Measurements from ENCODE around the gene EIF5A. TPM values are rescaled to one million over a fixed set of nuclear protein-coding genes. Genes with fewer than 3 reads are reported as not detected.

EIF5A gene
- total and polyA plus RNA-seq, 2 of the 8 experiments (the other 6 are each of a cell fraction or from before 2014, with no cell fraction given) = 717 to 1,172 TPM

DNA sequence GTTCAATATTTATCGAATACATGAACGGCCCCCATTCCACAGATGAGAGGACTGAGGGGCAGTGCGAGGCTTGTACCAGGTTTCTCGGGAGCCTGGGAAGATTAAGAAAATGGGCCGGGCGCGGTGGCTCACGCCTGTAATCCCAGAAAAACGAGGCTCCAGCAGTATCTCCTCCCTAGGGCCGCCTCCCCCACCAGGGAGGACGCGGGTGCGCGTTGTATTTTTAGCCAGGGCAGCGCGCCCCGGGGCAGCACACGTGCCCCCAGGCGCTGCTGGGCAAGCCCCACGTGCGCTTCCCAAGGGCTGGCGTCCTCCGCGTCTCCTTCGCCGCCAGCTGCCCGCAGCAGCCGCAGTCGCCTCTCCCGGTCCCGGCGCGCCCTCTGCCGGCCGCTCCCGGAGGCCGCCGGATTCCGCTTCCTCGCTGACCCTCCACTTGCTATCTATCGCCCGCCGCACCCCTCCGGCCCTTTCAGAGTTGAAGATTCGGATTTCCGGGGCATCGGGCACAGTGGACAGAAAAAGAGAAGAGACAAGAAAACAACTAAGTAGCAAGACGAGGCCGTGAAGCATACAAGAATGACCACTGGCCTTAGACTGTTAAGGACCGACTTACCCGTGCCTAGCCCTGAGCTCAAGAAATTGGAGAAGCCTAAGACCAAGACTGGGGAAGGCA lies 11.1 kb upstream of the EIF5A start (continued):
- peak in 1 of 2 experiments; percentile 83; a peak in 2 of 3 replicates for TF ChIP-seq EP300 (IDR thresholded peaks at IDR 0.05; ENCODE audit: borderline replicate concordance in 1 of 2, low read depth in 2 of 2, low read length in 2 of 2)
- TF ChIP-seq EZH2 (IDR thresholded peaks at IDR 0.05; ENCODE audit: low read depth, low read length, severe bottlenecking) = no peak
- TF ChIP-seq TEAD4 (IDR thresholded peaks at IDR 0.05; ENCODE audit: low read depth, low read length) = peak; percentile 76
- no peak for TF ChIP-seq BRCA1 (IDR thresholded peaks at IDR 0.05; ENCODE audit: low read depth, low read length)
- TF ChIP-seq SP1 (IDR thresholded peaks at IDR 0.05; ENCODE audit: low read depth, low read length) = peak; percentile 28; the same call in 1 of the 2 replicates
- TF ChIP-seq GTF2F1 (IDR thresholded peaks at IDR 0.05; ENCODE audit: borderline replicate concordance, low read depth, low read length) = no peak
- TF ChIP-seq EGR1 (IDR thresholded peaks at IDR 0.05; ENCODE audit: borderline replicate concordance, low read depth, low read length) = 0 out of 2 replicates have a peak, but pooled peaks have one; percentile 20
- TF ChIP-seq FOSL1 (IDR thresholded peaks at IDR 0.05; ENCODE audit: insufficient read depth, low read depth, low read length) = no peak
- TF ChIP-seq SP4 (IDR thresholded peaks at IDR 0.05; ENCODE audit: low read length) = peak; percentile 59; the same call in 1 of the 2 replicates
- peak; percentile 67; the same call in 1 of the 2 replicates for TF ChIP-seq YY1 (IDR thresholded peaks at IDR 0.05; ENCODE audit: low read depth, low read length)
- peak; percentile 70; the same call in 1 of the 2 replicates for TF ChIP-seq TCF12 (IDR thresholded peaks at IDR 0.05; ENCODE audit: low read depth, low read length)
- 0 out of 2 replicates have a peak, but pooled peaks have one; percentile 36 for TF ChIP-seq CHD1 (IDR thresholded peaks at IDR 0.05; ENCODE audit: low read depth, low read length)
- no peak for TF ChIP-seq ZNF274 (IDR thresholded peaks at IDR 0.05; ENCODE audit: borderline replicate concordance, extremely low read depth, low read length)
- no peak for TF ChIP-seq RBBP5 (IDR thresholded peaks at IDR 0.05; ENCODE audit: borderline replicate concordance, low read depth, low read length)
- TF ChIP-seq, protein P1, sequence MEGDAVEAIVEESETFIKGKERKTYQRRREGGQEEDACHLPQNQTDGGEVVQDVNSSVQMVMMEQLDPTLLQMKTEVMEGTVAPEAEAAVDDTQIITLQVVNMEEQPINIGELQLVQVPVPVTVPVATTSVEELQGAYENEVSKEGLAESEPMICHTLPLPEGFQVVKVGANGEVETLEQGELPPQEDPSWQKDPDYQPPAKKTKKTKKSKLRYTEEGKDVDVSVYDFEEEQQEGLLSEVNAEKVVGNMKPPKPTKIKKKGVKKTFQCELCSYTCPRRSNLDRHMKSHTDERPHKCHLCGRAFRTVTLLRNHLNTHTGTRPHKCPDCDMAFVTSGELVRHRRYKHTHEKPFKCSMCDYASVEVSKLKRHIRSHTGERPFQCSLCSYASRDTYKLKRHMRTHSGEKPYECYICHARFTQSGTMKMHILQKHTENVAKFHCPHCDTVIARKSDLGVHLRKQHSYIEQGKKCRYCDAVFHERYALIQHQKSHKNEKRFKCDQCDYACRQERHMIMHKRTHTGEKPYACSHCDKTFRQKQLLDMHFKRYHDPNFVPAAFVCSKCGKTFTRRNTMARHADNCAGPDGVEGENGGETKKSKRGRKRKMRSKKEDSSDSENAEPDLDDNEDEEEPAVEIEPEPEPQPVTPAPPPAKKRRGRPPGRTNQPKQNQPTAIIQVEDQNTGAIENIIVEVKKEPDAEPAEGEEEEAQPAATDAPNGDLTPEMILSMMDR (IDR thresholded peaks at IDR 0.05; ENCODE audit: control extremely low read depth in 1 of 3, insufficient read depth in 1 of 3, low read depth in 1 of 3, low read length in 3 of 3) = peak; percentile 84 to 96 (median 90)
- 0 out of 2 replicates have a peak, but pooled peaks have one; percentile 28 for TF ChIP-seq ATF3 (IDR thresholded peaks at IDR 0.05; ENCODE audit: insufficient read depth, low read depth, low read length)
- TF ChIP-seq KDM1A (IDR thresholded peaks at IDR 0.05; ENCODE audit: borderline replicate concordance, low read length) = peak; percentile 65; the same call in 1 of the 2 replicates

Measured in H1 (cell line).